ENCODE results near the gene FAM53A.

GRCh38 chr4:1658146-1658545, 26.0 kb downstream of the FAM53A start:
- TF ChIP-seq CTCF (IDR thresholded peaks at IDR 0.05) (no peak), ZFX (IDR thresholded peaks at IDR 0.05; ENCODE audit: borderline replicate concordance) (no peak)
